GM19324 (cell line): Measurements from ENCODE around the gene TUBA4A.
"Not testable (repeated sequence)": the region's sequence is repeated elsewhere in the genome, so short reads cannot be mapped to it uniquely, and the experiment has no call there.

ENCODE experiments used
- ATAC-seq: cut with Tn5 transposase; IDR thresholded peaks from one replicate; pipeline ENCODE4 v1.9.1; 2021; ENCODE audit warnings: mild to moderate bottlenecking, moderate library complexity; ENCODE audit not compliant: unreplicated experiment, low FRiP score

The TUBA4A gene

GRCh38 chr2:219269362-219270054 is 15.8 kb upstream of the TUBA4A start:
- no peak for ATAC-seq

- ATAC-seq: no peak
These were observed 14.6 kb upstream of the TUBA4A start for GRCh38 chr2:219268294-219268693.

GRCh38 chr2:219266886-219267285 is 13.2 kb upstream of the TUBA4A start:
- no peak for ATAC-seq

GRCh38 chr2:219266232-219266631 is 12.5 kb upstream of the TUBA4A start:
- no peak for ATAC-seq

- ATAC-seq: no peak
These were observed 7.5 kb upstream of the TUBA4A start for GRCh38 chr2:219261024-219261855.

GRCh38 chr2:219258942-219259341 is 5.2 kb upstream of the TUBA4A start:
- ATAC-seq: not testable (repeated sequence)

- ATAC-seq: peak; percentile 16
These were observed 978 bp upstream of the TUBA4A start for GRCh38 chr2:219254590-219255201.

- peak; percentile 9 for ATAC-seq
These were observed 592 bp downstream of the TUBA4A start, which contains the start of gene TUBA4B for GRCh38 chr2:219252900-219253752. Gene TUBA4B, plus strand, starts transcription at chr2:219253243. Its CDS starts 165 bp downstream, at chr2:219253408.

- no peak for ATAC-seq
These were observed 1.2 kb downstream of the TUBA4A start for GRCh38 chr2:219252570-219252899.

- ATAC-seq: no peak
These were observed 1.6 kb downstream of the TUBA4A start for GRCh38 chr2:219252084-219252483.

GRCh38 chr2:219251656-219252055 is 2.1 kb downstream of the TUBA4A start:
- ATAC-seq: no peak

GRCh38 chr2:219250049-219250781 is 3.5 kb downstream of the TUBA4A start:
- ATAC-seq: no peak

- peak; percentile 38 for ATAC-seq
These were observed 4.3 kb downstream of the TUBA4A start for GRCh38 chr2:219249203-219249980.

GRCh38 chr2:219248845-219249202 is 4.9 kb downstream of the TUBA4A start:
- no peak for ATAC-seq

- ATAC-seq: no peak
These were observed 5.8 kb downstream of the TUBA4A start for GRCh38 chr2:219247678-219248642.

GRCh38 chr2:219246559-219246958 is 7.2 kb downstream of the TUBA4A start:
- no peak for ATAC-seq

GRCh38 chr2:219245899-219246230 is 7.9 kb downstream of the TUBA4A start:
- ATAC-seq: no peak
